HFFc6 (cell line): Measurements from ENCODE around the gene RELN. TPM values are rescaled to one million over a fixed set of nuclear protein-coding genes. Genes with fewer than 3 reads are reported as not detected.

ENCODE experiments used
- DNase-seq: peaks from one replicate; pipeline ENCODE4 v3.0.0-alpha.2; 2018
- H3K27ac Mint-ChIP-seq: 2 replicates; pipeline ENCODE4 v1.8.0; 2020; ENCODE audit warnings: mild to moderate bottlenecking, mixed read lengths
- H3K27me3 Mint-ChIP-seq: 2 replicates; pipeline ENCODE4 v1.8.0; 2021; ENCODE audit warnings: mild to moderate bottlenecking, moderate library complexity, mixed read lengths; ENCODE audit not compliant: insufficient read depth
- H3K36me3 Mint-ChIP-seq: 2 replicates; pipeline ENCODE4 v1.8.0; 2021; ENCODE audit warnings: low read depth, mixed read lengths
- H3K4me1 Mint-ChIP-seq: 2 replicates; pipeline ENCODE4 v1.8.0; 2020; ENCODE audit warnings: low read depth, mixed read lengths
- H3K4me3 Mint-ChIP-seq: 2 replicates; pipeline ENCODE4 v1.8.0; 2020; ENCODE audit warnings: mild to moderate bottlenecking, moderate library complexity, mixed read lengths
- H3K9me3 Mint-ChIP-seq: 2 replicates; pipeline ENCODE4 v1.8.0; 2020; ENCODE audit warnings: mild to moderate bottlenecking, mixed read lengths
- CTCF ChIP-seq: fragments of 200-600 bp; sonication (generic); IDR thresholded peaks from 2 replicates; pipeline ENCODE4 v1.5.0; 2021; ENCODE audit warnings: antibody characterized with exemption, mild to moderate bottlenecking
- total RNA-seq, 6 experiments: library from RNA; stranded (reverse); fragmentation: NEBNext Ultra II Directional; extraction: Animal tissue kit (Norgen Biotek cat#: 25700); gene quantifications; 2 replicates in 1 of 6; 3 replicates in 5 of 6; pipeline ENCODE4 v1.2.3, GENCODE V29; 2021

Gene RELN
- total RNA-seq, 6 experiments from 2014 or later: 0.02 to 0.24 (median 0.03) TPM

- Mint-ChIP-seq H3K9me3 (no peaks in the 10 kb centered on the region), H3K27ac (no peak overlapping the region; the same call in 1 of the 2 replicates), H3K36me3 (no peaks in the 10 kb centered on the region), H3K27me3 (no peaks in the 10 kb centered on the region), H3K4me3 (no peak overlapping the region), H3K4me1 (peaks cover 38% of the 10 kb centered on the region)
- no peak for TF ChIP-seq CTCF
- DNase-seq: no peak
Observed at GRCh38 chr7:103679151-103680132, 310.0 kb downstream of the RELN start.

DNA sequence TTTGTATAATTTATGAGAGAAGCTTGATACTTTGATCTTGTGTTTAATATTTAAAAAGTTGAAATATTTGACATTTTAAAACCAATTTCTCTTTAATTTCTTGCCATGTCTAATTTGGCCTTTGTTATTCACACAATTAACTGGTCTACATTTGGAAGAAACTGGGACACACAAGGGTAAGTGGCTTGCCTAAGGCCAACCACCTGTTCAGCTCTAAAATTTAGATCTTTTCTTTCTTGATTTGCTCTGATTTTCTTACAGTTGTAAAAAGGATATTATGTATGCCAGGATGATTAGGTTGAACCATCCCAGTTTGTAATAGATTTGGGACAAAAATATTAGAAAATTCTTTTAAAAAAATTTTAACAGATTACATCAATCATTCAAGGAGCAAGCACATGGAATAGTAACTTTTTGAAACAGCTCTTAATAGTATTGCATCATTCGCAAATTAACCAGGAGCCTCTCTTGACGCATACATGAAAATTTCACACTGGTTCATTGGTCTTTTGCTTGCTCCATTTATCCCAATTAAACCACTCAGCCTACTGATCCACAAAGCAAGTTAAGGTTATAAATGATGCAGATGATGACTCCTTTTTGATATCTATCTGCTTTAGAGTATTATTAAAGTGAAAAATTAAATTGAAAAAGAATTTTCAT lies 321.0 kb downstream of the RELN start:
- no peak overlapping the region for H3K27ac Mint-ChIP-seq
- no peak overlapping the region for H3K4me3 Mint-ChIP-seq
- no peaks in the 10 kb centered on the region for H3K27me3 Mint-ChIP-seq

GRCh38 chr7:103666326-103666725 lies 323.1 kb downstream of the RELN start:
- Mint-ChIP-seq H3K4me3 (no peak overlapping the region), H3K27ac (no peak overlapping the region), H3K9me3 (no peaks in the 10 kb centered on the region), H3K36me3 (no peaks in the 10 kb centered on the region), H3K27me3 (no peaks in the 10 kb centered on the region), H3K4me1 (peaks cover 10% of the 10 kb centered on the region)
- no peak for DNase-seq
- TF ChIP-seq CTCF: no peak

More for the DNA sequence above, 321.0 kb downstream of the RELN start:
- Mint-ChIP-seq H3K36me3 (no peaks in the 10 kb centered on the region), H3K4me1 (peaks cover 10% of the 10 kb centered on the region), H3K9me3 (no peaks in the 10 kb centered on the region)
- no peak for TF ChIP-seq CTCF
- no peak for DNase-seq

DNA sequence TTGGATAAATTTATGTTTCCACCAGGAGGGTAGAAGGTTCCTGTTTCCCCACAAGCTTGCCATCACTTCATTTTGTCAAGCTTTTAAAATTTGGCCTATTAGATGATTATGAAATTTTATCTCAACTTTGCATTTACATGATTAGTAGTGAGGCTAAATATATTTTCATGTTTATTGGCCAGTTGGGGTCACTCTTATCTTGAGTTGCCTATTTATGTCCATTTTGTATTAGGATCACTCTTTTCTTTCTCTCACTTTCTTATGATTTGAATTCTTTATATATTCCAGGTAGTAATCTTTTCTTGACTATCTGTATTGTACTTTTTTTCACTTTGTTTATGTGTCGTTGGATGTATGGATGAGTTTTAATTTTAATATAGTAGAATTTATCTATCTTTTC lies 324.9 kb downstream of the RELN start:
- H3K4me1 Mint-ChIP-seq: peaks cover 23% of the 10 kb centered on the region
- DNase-seq: no peak
- H3K9me3 Mint-ChIP-seq: no peaks in the 10 kb centered on the region
- H3K27ac Mint-ChIP-seq: no peak overlapping the region
- H3K4me3 Mint-ChIP-seq: no peak overlapping the region
- no peaks in the 10 kb centered on the region for H3K27me3 Mint-ChIP-seq
- TF ChIP-seq CTCF: peak; percentile 26; the same call in 1 of the 2 replicates
- no peaks in the 10 kb centered on the region for H3K36me3 Mint-ChIP-seq

DNA sequence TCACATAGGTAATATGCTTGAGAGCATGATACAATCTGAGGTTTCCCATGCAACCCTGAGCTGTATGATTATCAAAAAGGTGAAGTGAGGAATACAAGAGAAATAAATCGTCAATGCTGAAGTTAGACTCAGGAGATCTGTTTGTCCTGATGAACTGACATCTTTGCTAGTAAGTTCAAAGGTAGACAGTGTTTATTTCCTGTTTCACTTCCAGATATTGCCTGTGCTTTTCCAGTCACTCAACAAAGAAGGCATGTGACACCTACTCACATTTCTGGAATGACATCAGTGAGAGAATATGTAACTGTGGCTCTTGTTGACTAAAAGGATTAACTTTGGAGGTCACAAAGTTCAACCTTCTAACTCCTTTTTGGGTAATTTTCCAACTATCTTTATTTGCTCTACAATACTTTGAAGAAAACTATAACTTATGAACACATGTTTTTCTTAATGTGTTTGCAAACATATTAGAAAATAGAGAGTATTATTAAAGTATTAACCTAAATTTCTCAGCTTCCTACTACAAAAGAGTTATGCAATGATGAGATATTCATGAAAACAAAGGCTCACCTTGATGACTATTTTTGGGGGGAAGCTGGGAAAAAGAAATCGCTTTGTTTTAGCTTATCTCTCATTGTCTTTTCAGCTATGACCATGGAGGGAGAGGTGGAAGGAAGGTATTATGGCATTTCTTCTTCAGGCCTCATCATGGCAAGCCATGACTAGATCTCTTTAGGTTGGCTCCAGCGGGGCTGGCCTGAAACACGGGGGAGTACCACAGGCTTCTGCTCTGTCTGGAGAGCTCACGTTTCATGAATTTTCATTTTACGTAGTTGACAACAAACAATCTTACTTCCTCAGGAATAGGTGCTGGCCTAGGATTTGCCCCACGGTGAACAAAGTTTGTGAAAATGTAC lies 328.7 kb downstream of the RELN start:
- Mint-ChIP-seq H3K4me1 (peaks cover 31% of the 10 kb centered on the region), H3K27ac (no peak overlapping the region), H3K36me3 (no peaks in the 10 kb centered on the region), H3K9me3 (no peaks in the 10 kb centered on the region), H3K27me3 (no peaks in the 10 kb centered on the region), H3K4me3 (no peak overlapping the region)
- TF ChIP-seq CTCF: no peak
- peak; percentile 44 for DNase-seq
